Measurements from ENCODE around the gene RCAN2.

Gene RCAN2

GRCh38 chr6:46491201-46491627 lies at the start of gene RCAN2:
RCAN2 (minus strand) TSS chr6:46491449.
- no peak for TF ChIP-seq CTCF (IDR thresholded peaks at IDR 0.05; ENCODE audit: low read depth, low read length)
- H3K4me3 ChIP-seq (ENCODE audit: low read depth, low read length), result no peak within 1 kb of the TSS

GRCh38 chr6:46539866-46540265 lies 48.6 kb upstream of the RCAN2 start:
- no peak overlapping the region for H3K4me3 ChIP-seq (ENCODE audit: low read depth, low read length)
- no peak for TF ChIP-seq CTCF (IDR thresholded peaks at IDR 0.05; ENCODE audit: low read depth, low read length)

- TF ChIP-seq CTCF (IDR thresholded peaks at IDR 0.05; ENCODE audit: low read depth, low read length), result no peak
- H3K4me3 ChIP-seq (ENCODE audit: low read depth, low read length), result no peak overlapping the region
These were observed 47.7 kb upstream of the RCAN2 start for GRCh38 chr6:46538800-46539480.

- no peak overlapping the region for H3K4me3 ChIP-seq (ENCODE audit: low read depth, low read length)
- no peak for TF ChIP-seq CTCF (IDR thresholded peaks at IDR 0.05; ENCODE audit: low read depth, low read length)
These were observed 39.6 kb upstream of the RCAN2 start for GRCh38 chr6:46530896-46531295.

GRCh38 chr6:46528961-46529750 lies 37.9 kb upstream of the RCAN2 start:
- H3K4me3 ChIP-seq (ENCODE audit: low read depth, low read length), result no peak overlapping the region
- no peak for TF ChIP-seq CTCF (IDR thresholded peaks at IDR 0.05; ENCODE audit: low read depth, low read length)

GRCh38 chr6:46526607-46527006 lies 35.4 kb upstream of the RCAN2 start:
- no peak overlapping the region for H3K4me3 ChIP-seq (ENCODE audit: low read depth, low read length)
- no peak for TF ChIP-seq CTCF (IDR thresholded peaks at IDR 0.05; ENCODE audit: low read depth, low read length)

GRCh38 chr6:46525583-46525982 lies 34.3 kb upstream of the RCAN2 start:
- TF ChIP-seq CTCF (IDR thresholded peaks at IDR 0.05; ENCODE audit: low read depth, low read length), result no peak
- no peak overlapping the region for H3K4me3 ChIP-seq (ENCODE audit: low read depth, low read length)
